Epithelial cell of proximal tubule (primary cell): ENCODE results near the gene GLMP. TPM values are rescaled to one million over a fixed set of nuclear protein-coding genes. Genes with fewer than 3 reads are reported as not detected.

Source experiments
- DNase-seq: peaks from one replicate; pipeline ENCODE4 v3.0.0-alpha.2; 2011; ENCODE audit warnings: low read depth
- H3K4me3 ChIP-seq: 2 replicates; pipeline ENCODE4 v1.5.1; 2011; ENCODE audit warnings: low read depth, mild to moderate bottlenecking, low read length
- CTCF ChIP-seq: conservative IDR thresholded peaks from 2 replicates; pipeline ENCODE4 v1.5.1; 2012; ENCODE audit warnings: low read depth, mild to moderate bottlenecking, low read length
- total RNA-seq: library from RNA; depleted of rRNA; stranded (reverse); fragments of >200 nt; gene quantifications from 2 replicates; pipeline ENCODE4 v1.2.3, GENCODE V29; 2015

Gene GLMP
- 47.9 and 66.3 TPM in 2 replicates for total RNA-seq

- no peak for TF ChIP-seq CTCF
- DNase-seq: no peak
- H3K4me3 ChIP-seq: peak within 1 kb of the TSS; percentile 99
Observed at GRCh38 chr1:156295391-156295947, at the start of gene GLMP. Gene GLMP (minus strand): TSS chr1:156295679. CDS start chr1:156295645, 34 bp downstream.

DNA sequence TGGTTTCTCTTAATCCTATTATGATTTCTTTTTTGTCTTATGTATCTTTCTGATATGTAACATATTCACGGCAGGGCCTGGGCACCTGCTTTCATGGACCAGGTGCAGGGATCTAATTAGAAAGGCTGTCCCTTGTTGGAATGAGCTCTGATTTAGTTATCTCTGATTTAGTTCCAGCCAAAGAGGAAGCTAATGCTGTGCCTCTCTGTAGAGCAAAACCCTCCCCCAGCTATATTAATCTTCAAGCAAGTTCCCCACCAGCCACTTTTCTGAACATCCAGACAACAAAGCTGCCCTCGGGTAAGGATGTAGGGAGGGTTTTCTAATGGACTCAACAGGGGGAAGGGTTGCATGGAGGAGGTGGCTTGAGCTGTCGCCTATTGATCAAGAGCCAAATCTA lies 48.9 kb upstream of the GLMP start:
- TF ChIP-seq CTCF: no peak
- no peak for DNase-seq
- H3K4me3 ChIP-seq: no peak overlapping the region

- DNase-seq: no peak
- H3K4me3 ChIP-seq: no peak overlapping the region
- TF ChIP-seq CTCF: no peak
Observed at GRCh38 chr1:156342166-156342955, 46.9 kb upstream of the GLMP start.

GRCh38 chr1:156338180-156338976 lies 42.9 kb upstream of the GLMP start, which contains the start of the genes CCT3 and TSACC:
Gene CCT3 (minus strand): TSS chr1:156338292. CDS start chr1:156338184, 108 bp downstream.
Gene TSACC (plus strand): TSS chr1:156338526. CDS start chr1:156339758, 1,232 bp downstream.
- DNase-seq: peak; percentile 98
- peak within 1 kb of the TSS; percentile 92 for H3K4me3 ChIP-seq
- TF ChIP-seq CTCF: no peak

DNA sequence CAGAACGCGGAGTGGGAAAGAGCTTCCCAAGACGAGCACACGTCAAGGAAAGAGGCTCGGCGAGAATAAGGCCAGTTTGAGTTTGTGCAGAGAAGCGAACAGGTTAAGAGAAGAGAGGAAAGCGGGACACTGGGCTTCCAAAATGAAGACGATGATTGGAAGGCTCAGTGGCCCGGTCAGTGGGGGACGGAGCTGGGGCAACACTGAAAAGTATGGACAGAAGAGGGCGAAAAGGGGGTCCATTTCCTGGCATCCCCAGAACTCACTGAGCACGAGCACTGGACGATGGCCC lies 42.4 kb upstream of the GLMP start:
- no peak for TF ChIP-seq CTCF
- H3K4me3 ChIP-seq: peak overlapping the region; percentile 92
- peak; percentile 0 for DNase-seq

DNA sequence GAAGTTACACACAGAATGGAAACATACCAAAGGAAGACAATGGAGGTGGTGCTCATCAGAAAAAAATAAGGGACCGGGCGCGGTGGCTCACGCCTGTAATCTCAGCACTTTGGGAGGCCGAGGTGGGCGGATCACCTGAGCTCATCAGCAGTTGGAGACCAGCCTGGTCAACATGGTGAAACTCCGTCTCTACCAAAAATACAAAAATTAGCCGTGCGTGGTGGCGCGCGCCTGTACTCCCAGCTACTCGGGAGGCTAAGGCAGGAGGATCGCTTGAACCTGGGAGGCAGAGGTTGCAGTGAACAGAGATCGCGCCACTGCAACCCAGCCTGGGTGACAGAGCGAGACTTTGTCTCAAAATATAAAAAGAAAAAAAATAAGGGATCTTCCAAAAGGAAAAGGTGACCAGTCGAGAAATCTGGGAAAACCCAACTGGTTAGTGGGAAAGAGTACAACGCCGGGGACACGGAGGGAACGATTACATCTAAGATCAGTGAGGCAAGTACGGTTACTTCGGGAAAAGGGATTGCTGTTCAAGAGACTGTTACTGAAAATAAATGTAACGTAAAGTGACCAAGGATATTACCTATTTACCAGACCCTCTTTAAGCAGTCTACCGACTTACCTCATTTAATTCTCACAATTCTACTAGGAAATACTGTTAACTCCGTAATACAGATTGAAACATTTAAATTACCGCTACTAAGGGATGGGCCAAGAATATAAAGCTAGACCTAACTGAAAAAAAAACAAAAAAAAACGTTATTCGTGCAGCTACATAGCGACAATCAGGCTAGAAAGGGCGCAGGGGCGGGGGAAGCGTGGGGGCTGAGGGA lies 41.8 kb upstream of the GLMP start:
- no peak for TF ChIP-seq CTCF
- peak overlapping the region; percentile 92 for H3K4me3 ChIP-seq
- peak; percentile 2 for DNase-seq
